Glutamatergic neuron (in vitro differentiated cells): ENCODE results near the gene TXN. TPM values are rescaled to one million over a fixed set of nuclear protein-coding genes. Genes with fewer than 3 reads are reported as not detected.

Experiments used
- DNase-seq: peaks from one replicate; pipeline ENCODE4 v3.0.0; 2022
- H3K27ac Mint-ChIP-seq: one replicate; pipeline ENCODE4 v1.8.0; 2020; ENCODE audit warnings: mild to moderate bottlenecking, mixed read lengths, inconsistent platforms; ENCODE audit not compliant: unreplicated experiment
- H3K27me3 Mint-ChIP-seq: one replicate; pipeline ENCODE4 v1.8.0; 2020; ENCODE audit warnings: mild to moderate bottlenecking, moderate library complexity, mixed read lengths, inconsistent platforms; ENCODE audit not compliant: unreplicated experiment
- H3K36me3 Mint-ChIP-seq: one replicate; pipeline ENCODE4 v1.8.0; 2020; ENCODE audit warnings: mild to moderate bottlenecking, mixed read lengths, inconsistent platforms; ENCODE audit not compliant: unreplicated experiment
- H3K4me1 Mint-ChIP-seq: one replicate; pipeline ENCODE4 v1.8.0; 2020; ENCODE audit warnings: mild to moderate bottlenecking, low read depth, mixed read lengths, inconsistent platforms; ENCODE audit not compliant: unreplicated experiment
- H3K4me3 Mint-ChIP-seq: one replicate; pipeline ENCODE4 v1.8.0; 2020; ENCODE audit warnings: mild to moderate bottlenecking, mixed read lengths, inconsistent platforms; ENCODE audit not compliant: unreplicated experiment
- H3K9me3 Mint-ChIP-seq: one replicate; pipeline ENCODE4 v1.8.0; 2020; ENCODE audit warnings: mild to moderate bottlenecking, moderate library complexity, mixed read lengths, inconsistent platforms; ENCODE audit not compliant: unreplicated experiment
- CTCF ChIP-seq: fragments of 200-600 bp; sonication (generic); IDR thresholded peaks from one replicate; pipeline ENCODE4 v1.5.0; 2021; ENCODE audit not compliant: partially characterized antibody, unreplicated experiment
- total RNA-seq: library from RNA; stranded (reverse); fragmentation: NEBNext Ultra II Directional; extraction: Animal tissue kit (Norgen Biotek cat#: 25700); gene quantifications from one replicate; pipeline ENCODE4 v1.2.1, GENCODE V29; 2021; ENCODE audit not compliant: unreplicated experiment

The TXN gene
- total RNA-seq, 1 donor from 2014 or later: 165 TPM

GRCh38 chr9:110258690-110259091 is 2.4 kb upstream of the TXN start:
- TF ChIP-seq CTCF: no peak
- no peak overlapping the region for H3K27ac Mint-ChIP-seq
- H3K9me3 Mint-ChIP-seq: peaks cover 14% of the 10 kb centered on the region
- H3K4me3 Mint-ChIP-seq: no peak overlapping the region
- H3K4me1 Mint-ChIP-seq: peaks cover 7% of the 10 kb centered on the region
- H3K36me3 Mint-ChIP-seq: no peaks in the 10 kb centered on the region
- H3K27me3 Mint-ChIP-seq: peaks cover 6% of the 10 kb centered on the region
- no peak for DNase-seq

DNA sequence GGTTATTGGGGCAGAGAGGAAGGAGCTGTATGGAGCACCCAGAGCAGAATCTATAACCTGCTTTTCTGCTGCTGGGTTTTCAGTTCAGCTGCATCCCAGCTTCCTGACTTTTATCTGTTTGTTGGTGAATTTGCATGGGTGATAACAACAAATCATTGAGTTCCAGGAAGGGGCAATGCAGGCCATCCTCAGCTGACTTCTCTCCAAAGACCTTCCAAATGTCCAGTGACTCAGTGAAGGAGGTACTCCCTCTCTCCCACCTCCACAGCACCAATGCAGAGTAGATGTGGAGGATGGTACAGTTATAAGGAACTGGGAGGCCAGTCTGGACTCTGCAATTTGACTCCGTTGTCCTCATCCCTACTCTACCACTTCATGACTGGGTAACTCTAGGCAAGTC is 1.6 kb upstream of the TXN start:
- Mint-ChIP-seq H3K27me3 (peaks cover 6% of the 10 kb centered on the region), H3K27ac (no peak overlapping the region), H3K9me3 (peaks cover 14% of the 10 kb centered on the region), H3K4me3 (no peak overlapping the region), H3K4me1 (peaks cover 12% of the 10 kb centered on the region), H3K36me3 (no peaks in the 10 kb centered on the region)
- TF ChIP-seq CTCF: no peak
- no peak for DNase-seq

- peaks cover 12% of the 10 kb centered on the region for H3K4me1 Mint-ChIP-seq
- TF ChIP-seq CTCF: no peak
- peak overlapping the region; percentile 85 for H3K27ac Mint-ChIP-seq
- no peaks in the 10 kb centered on the region for H3K36me3 Mint-ChIP-seq
- peaks cover 14% of the 10 kb centered on the region for H3K9me3 Mint-ChIP-seq
- H3K27me3 Mint-ChIP-seq: peaks cover 6% of the 10 kb centered on the region
- H3K4me3 Mint-ChIP-seq: peak overlapping the region; percentile 98
- DNase-seq: no peak
These were observed 962 bp upstream of the TXN start for GRCh38 chr9:110257097-110257841.

- Mint-ChIP-seq H3K4me1 (peaks cover 12% of the 10 kb centered on the region), H3K9me3 (peaks cover 14% of the 10 kb centered on the region)
These were observed 586 bp downstream of the TXN start for GRCh38 chr9:110255463-110256379.

More at GRCh38 chr9:110255463-110256379, 586 bp downstream of the TXN start:
- H3K27me3 Mint-ChIP-seq: peaks cover 6% of the 10 kb centered on the region
- H3K4me3 Mint-ChIP-seq: peak overlapping the region; percentile 99
- H3K27ac Mint-ChIP-seq: peak overlapping the region; percentile 96
- TF ChIP-seq CTCF: no peak
- H3K36me3 Mint-ChIP-seq: no peaks in the 10 kb centered on the region
- peak; percentile 74 for DNase-seq
